HEK293T (cell line): Measurements from ENCODE around the gene DGKH.

Experiments used
- ARNT ChIP-seq: fragments of 450-650 bp; IDR thresholded peaks from 2 replicates; pipeline ENCODE4 v1.6.1; 2017; ENCODE audit warnings: mild to moderate bottlenecking
- BHLHE40 ChIP-seq: fragments of 450-650 bp; IDR thresholded peaks from 2 replicates; pipeline ENCODE4 v1.6.1; 2016; ENCODE audit warnings: mild to moderate bottlenecking, moderate library complexity, borderline replicate concordance
- CTBP1 ChIP-seq: fragments of 450-650 bp; IDR thresholded peaks from 2 replicates; pipeline ENCODE4 v1.6.1; 2016; ENCODE audit warnings: borderline replicate concordance
- ELF4 ChIP-seq: fragments of 450-650 bp; IDR thresholded peaks from 2 replicates; pipeline ENCODE4 v1.6.1; 2017; ENCODE audit warnings: antibody characterized with exemption
- FOXK2 ChIP-seq: fragments of 450-650 bp; IDR thresholded peaks from 2 replicates; pipeline ENCODE4 v1.6.1; 2016; ENCODE audit warnings: mild to moderate bottlenecking
- L3MBTL2 ChIP-seq: fragments of 450-650 bp; conservative IDR thresholded peaks from 2 replicates; pipeline ENCODE4 v1.6.1; 2016; ENCODE audit warnings: mild to moderate bottlenecking
- LEF1 ChIP-seq: fragments of 450-650 bp; IDR thresholded peaks from 2 replicates; pipeline ENCODE4 v1.6.1; 2017; ENCODE audit warnings: mild to moderate bottlenecking, borderline replicate concordance
- NFRKB ChIP-seq: fragments of 450-650 bp; IDR thresholded peaks from 2 replicates; pipeline ENCODE4 v1.6.1; 2016; ENCODE audit warnings: mild to moderate bottlenecking, moderate library complexity
- PKNOX1 ChIP-seq: fragments of 450-650 bp; IDR thresholded peaks from 2 replicates; pipeline ENCODE4 v1.6.1; 2016
- SUZ12 ChIP-seq: fragments of 450-650 bp; IDR thresholded peaks from 2 replicates; pipeline ENCODE4 v1.6.1; 2016; ENCODE audit warnings: mild to moderate bottlenecking
- TARDBP ChIP-seq: fragments of 450-650 bp; IDR thresholded peaks from 2 replicates; pipeline ENCODE4 v1.6.1; 2016
- ZNF384 ChIP-seq: fragments of 450-650 bp; IDR thresholded peaks from 2 replicates; pipeline ENCODE4 v1.6.1; 2016

- TF ChIP-seq SUZ12 (no peak), ZNF384 (no peak), BHLHE40 (no peak), PKNOX1 (no peak), ELF4 (no peak), NFRKB (no peak), L3MBTL2 (no peak), FOXK2 (no peak), LEF1 (no peak), CTBP1 (no peak), ARNT (no peak), TARDBP (no peak)
Measured at GRCh38 chr13:42284068-42284467, 235.6 kb downstream of the DGKH start.
